KMS-11 (cell line): ENCODE results near the gene ADCK2.
A peak's percentile ranks its signal among the peaks of the same experiment; 100 is the strongest.

ENCODE experiments used
- H2AFZ ChIP-seq: fragments of 200-600 bp; sonication (generic); 2 replicates; pipeline ENCODE4 v1.6.1; 2016; ENCODE audit warnings: antibody characterized with exemption, mixed run types, low read depth
- H3K27ac ChIP-seq: fragments of 200-600 bp; sonication (generic); 2 replicates; pipeline ENCODE4 v1.6.1; 2016; ENCODE audit warnings: mild to moderate bottlenecking, mixed run types
- H3K27me3 ChIP-seq: fragments of 200-600 bp; sonication (generic); 2 replicates; pipeline ENCODE4 v1.6.1; 2017; ENCODE audit warnings: mild to moderate bottlenecking, low read depth, mixed run types, moderate library complexity; ENCODE audit not compliant: insufficient read depth
- H3K36me3 ChIP-seq: fragments of 200-600 bp; sonication (generic); 2 replicates; pipeline ENCODE4 v1.6.1; 2017; ENCODE audit warnings: mild to moderate bottlenecking, mixed run types; ENCODE audit not compliant: insufficient read depth
- H3K4me1 ChIP-seq: fragments of 200-600 bp; sonication (generic); 2 replicates; pipeline ENCODE4 v1.6.1; 2016; ENCODE audit warnings: mild to moderate bottlenecking, low read depth, mixed run types; ENCODE audit not compliant: poor library complexity, severe bottlenecking
- H3K4me2 ChIP-seq: fragments of 200-600 bp; sonication (generic); 2 replicates; pipeline ENCODE4 v1.7.0; 2016; ENCODE audit warnings: mild to moderate bottlenecking, mixed run types
- H3K4me3 ChIP-seq: fragments of 200-600 bp; sonication (generic); IDR thresholded peaks from 2 replicates; pipeline ENCODE4 v1.6.1; 2017; ENCODE audit warnings: low read depth, low read length, mixed read lengths; ENCODE audit not compliant: insufficient read depth
- H3K79me2 ChIP-seq: fragments of 200-600 bp; sonication (generic); 2 replicates; pipeline ENCODE4 v1.6.1; 2016; ENCODE audit warnings: low read depth, mixed run types; ENCODE audit not compliant: insufficient read depth
- H3K9ac ChIP-seq: fragments of 200-600 bp; sonication (generic); 2 replicates; pipeline ENCODE4 v1.6.1; 2016; ENCODE audit warnings: mild to moderate bottlenecking, mixed run types
- H4K20me1 ChIP-seq: fragments of 200-600 bp; sonication (generic); 2 replicates; pipeline ENCODE4 v1.6.1; 2016; ENCODE audit warnings: mild to moderate bottlenecking, mixed run types; ENCODE audit not compliant: insufficient read depth
- CTCF ChIP-seq: fragments of 200-600 bp; sonication (generic); conservative IDR thresholded peaks from 2 replicates; pipeline ENCODE4 v1.6.1; 2017; ENCODE audit warnings: low read depth, mild to moderate bottlenecking, antibody characterized with exemption, low read length, moderate library complexity, mixed read lengths

The ADCK2 gene

GRCh38 chr7:140722254-140722653 is 49.5 kb downstream of the ADCK2 start:
- H3K4me3 ChIP-seq = no peak overlapping the region
- H3K36me3 ChIP-seq = no peaks in the 10 kb centered on the region
- no peaks in the 10 kb centered on the region for H3K79me2 ChIP-seq
- H3K4me1 ChIP-seq = no peaks in the 10 kb centered on the region
- no peak overlapping the region for H3K9ac ChIP-seq
- no peak overlapping the region for H3K4me2 ChIP-seq
- no peak overlapping the region for H3K27ac ChIP-seq
- no peaks in the 10 kb centered on the region for H4K20me1 ChIP-seq
- no peaks in the 10 kb centered on the region for H3K27me3 ChIP-seq
- TF ChIP-seq CTCF = no peak
- no peak overlapping the region for H2AFZ ChIP-seq

DNA sequence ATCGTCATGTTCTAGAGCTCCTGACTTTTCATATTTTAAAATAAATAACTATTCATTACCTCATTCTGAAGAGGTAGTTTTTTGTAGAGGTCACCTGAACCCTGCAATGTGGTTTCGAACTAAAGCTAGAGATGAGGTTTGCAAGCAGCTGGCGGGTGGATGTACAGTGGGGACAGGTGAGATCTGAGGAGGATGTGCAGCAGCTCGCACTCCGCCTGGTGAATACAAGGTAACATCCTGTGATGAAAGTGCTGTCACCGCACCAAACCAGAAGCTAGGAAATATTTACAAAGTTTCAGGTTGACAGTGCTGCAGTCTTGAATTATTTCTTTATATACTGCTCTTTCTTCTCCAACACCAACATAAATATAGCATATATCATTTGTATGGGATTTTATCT is 50.3 kb downstream of the ADCK2 start:
- Histone ChIP-seq H3K4me1 (no peaks in the 10 kb centered on the region), H3K4me2 (no peak overlapping the region), H3K9ac (no peak overlapping the region), H3K27me3 (no peaks in the 10 kb centered on the region), H3K27ac (no peak overlapping the region), H3K36me3 (no peaks in the 10 kb centered on the region), H3K4me3 (no peak overlapping the region), H4K20me1 (no peaks in the 10 kb centered on the region), H2AFZ (no peak overlapping the region), H3K79me2 (no peaks in the 10 kb centered on the region)
- TF ChIP-seq CTCF = no peak

GRCh38 chr7:140723574-140723973 is 50.8 kb downstream of the ADCK2 start:
- Histone ChIP-seq H2AFZ (no peak overlapping the region), H3K27me3 (no peaks in the 10 kb centered on the region), H3K4me3 (no peak overlapping the region), H3K36me3 (no peaks in the 10 kb centered on the region), H3K4me2 (no peak overlapping the region), H3K27ac (no peak overlapping the region), H3K9ac (no peak overlapping the region), H3K4me1 (no peaks in the 10 kb centered on the region), H3K79me2 (no peaks in the 10 kb centered on the region), H4K20me1 (no peaks in the 10 kb centered on the region)
- TF ChIP-seq CTCF = no peak

GRCh38 chr7:140724706-140725105 is 52.0 kb downstream of the ADCK2 start:
- no peaks in the 10 kb centered on the region for H4K20me1 ChIP-seq
- H3K4me2 ChIP-seq = no peak overlapping the region
- H3K79me2 ChIP-seq = no peaks in the 10 kb centered on the region
- H3K27ac ChIP-seq = no peak overlapping the region
- no peaks in the 10 kb centered on the region for H3K4me1 ChIP-seq
- H3K36me3 ChIP-seq = no peaks in the 10 kb centered on the region
- no peak overlapping the region for H3K4me3 ChIP-seq
- H3K27me3 ChIP-seq = no peaks in the 10 kb centered on the region
- no peak for TF ChIP-seq CTCF
- no peak overlapping the region for H2AFZ ChIP-seq
- no peak overlapping the region for H3K9ac ChIP-seq

DNA sequence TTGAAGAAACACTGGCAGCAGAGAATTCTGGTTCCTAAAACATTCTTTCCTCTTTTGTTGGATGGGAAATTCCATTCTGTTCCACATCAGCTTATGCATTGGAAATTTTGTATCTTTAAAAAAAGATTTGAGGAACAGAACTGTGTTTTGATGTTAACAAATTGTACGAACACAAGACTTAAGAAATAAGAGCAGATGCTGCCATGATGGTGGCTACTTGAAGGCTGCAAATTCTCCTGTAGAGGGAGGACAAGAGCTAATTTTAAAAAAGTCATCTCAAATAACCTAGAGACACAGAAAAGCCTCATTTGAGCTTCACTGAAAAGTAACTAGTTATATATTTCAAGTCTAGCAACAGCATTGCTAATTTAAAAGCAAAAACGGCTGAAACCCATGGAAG is 53.5 kb downstream of the ADCK2 start:
- H2AFZ ChIP-seq = no peak overlapping the region
- H3K4me3 ChIP-seq = no peak overlapping the region
- H3K9ac ChIP-seq = no peak overlapping the region
- H3K36me3 ChIP-seq = no peaks in the 10 kb centered on the region
- H4K20me1 ChIP-seq = no peaks in the 10 kb centered on the region
- peak; percentile 68 for TF ChIP-seq CTCF
- no peak overlapping the region for H3K4me2 ChIP-seq
- H3K27ac ChIP-seq = no peak overlapping the region
- no peaks in the 10 kb centered on the region for H3K4me1 ChIP-seq
- H3K27me3 ChIP-seq = no peaks in the 10 kb centered on the region
- no peaks in the 10 kb centered on the region for H3K79me2 ChIP-seq
